IPS-18a (cell line): ENCODE data around the gene SNX17.
"Not testable (repeated sequence)": the region's sequence is repeated elsewhere in the genome, so short reads cannot be mapped to it uniquely, and the experiment has no call there.

Experiments used
- H3K27ac ChIP-seq: one replicate; pipeline ENCODE4 v1.5.1; 2013; ENCODE audit warnings: low read length
- H3K27me3 ChIP-seq: one replicate; pipeline ENCODE4 v1.6.1; 2013; ENCODE audit warnings: mild to moderate bottlenecking, low read length; ENCODE audit not compliant: control insufficient read depth, insufficient read depth
- H3K36me3 ChIP-seq: one replicate; pipeline ENCODE4 v1.6.1; 2013; ENCODE audit warnings: low read depth, low read length; ENCODE audit not compliant: control insufficient read depth
- H3K4me1 ChIP-seq: one replicate; pipeline ENCODE4 v1.6.1; 2013; ENCODE audit warnings: low read depth, low read length; ENCODE audit not compliant: control insufficient read depth
- H3K4me3 ChIP-seq: one replicate; pipeline ENCODE4 v1.5.1; 2013; ENCODE audit warnings: low read length
- H3K9ac ChIP-seq: one replicate; pipeline ENCODE4 v1.6.1; 2013; ENCODE audit warnings: mild to moderate bottlenecking, low read length, moderate library complexity
- H3K9me3 ChIP-seq: one replicate; pipeline ENCODE4 v1.6.1; 2013; ENCODE audit warnings: low read depth, low read length; ENCODE audit not compliant: control insufficient read depth

SNX17 gene

GRCh38 chr2:27351802-27352598 lies 18.4 kb upstream of the SNX17 start:
- no peaks in the 10 kb centered on the region for H3K27me3 ChIP-seq
- H3K9me3 ChIP-seq, result no peaks in the 10 kb centered on the region
- H3K9ac ChIP-seq, result no peak overlapping the region
- H3K27ac ChIP-seq, result no peak overlapping the region
- peaks cover 6% of the 10 kb centered on the region for H3K36me3 ChIP-seq
- no peak overlapping the region for H3K4me3 ChIP-seq
- H3K4me1 ChIP-seq, result peaks cover 8% of the 10 kb centered on the region

DNA sequence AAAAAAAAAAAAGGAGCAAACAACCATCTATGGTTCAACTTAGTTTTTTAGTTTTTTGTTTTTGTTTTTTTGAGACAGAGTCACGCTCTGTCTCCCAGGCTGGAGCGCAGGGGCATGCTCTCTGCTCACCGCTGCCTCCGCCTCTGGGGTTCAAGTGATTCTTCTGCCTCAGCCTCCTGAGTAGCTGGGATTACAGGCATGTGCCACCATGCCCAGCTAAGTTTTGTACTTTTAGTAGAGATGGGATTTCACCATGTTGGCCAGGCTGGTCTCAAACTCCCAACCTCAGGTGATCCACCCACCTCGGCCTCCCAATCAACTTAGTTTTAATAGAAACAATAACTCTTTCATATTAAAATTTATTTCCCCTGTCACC lies 17.0 kb upstream of the SNX17 start:
- not testable (repeated sequence) for H3K27me3 ChIP-seq, H3K9me3 ChIP-seq, H3K4me3 ChIP-seq, H3K27ac ChIP-seq, H3K9ac ChIP-seq, H3K36me3 ChIP-seq
- peaks cover 12% of the 10 kb centered on the region for H3K4me1 ChIP-seq

DNA sequence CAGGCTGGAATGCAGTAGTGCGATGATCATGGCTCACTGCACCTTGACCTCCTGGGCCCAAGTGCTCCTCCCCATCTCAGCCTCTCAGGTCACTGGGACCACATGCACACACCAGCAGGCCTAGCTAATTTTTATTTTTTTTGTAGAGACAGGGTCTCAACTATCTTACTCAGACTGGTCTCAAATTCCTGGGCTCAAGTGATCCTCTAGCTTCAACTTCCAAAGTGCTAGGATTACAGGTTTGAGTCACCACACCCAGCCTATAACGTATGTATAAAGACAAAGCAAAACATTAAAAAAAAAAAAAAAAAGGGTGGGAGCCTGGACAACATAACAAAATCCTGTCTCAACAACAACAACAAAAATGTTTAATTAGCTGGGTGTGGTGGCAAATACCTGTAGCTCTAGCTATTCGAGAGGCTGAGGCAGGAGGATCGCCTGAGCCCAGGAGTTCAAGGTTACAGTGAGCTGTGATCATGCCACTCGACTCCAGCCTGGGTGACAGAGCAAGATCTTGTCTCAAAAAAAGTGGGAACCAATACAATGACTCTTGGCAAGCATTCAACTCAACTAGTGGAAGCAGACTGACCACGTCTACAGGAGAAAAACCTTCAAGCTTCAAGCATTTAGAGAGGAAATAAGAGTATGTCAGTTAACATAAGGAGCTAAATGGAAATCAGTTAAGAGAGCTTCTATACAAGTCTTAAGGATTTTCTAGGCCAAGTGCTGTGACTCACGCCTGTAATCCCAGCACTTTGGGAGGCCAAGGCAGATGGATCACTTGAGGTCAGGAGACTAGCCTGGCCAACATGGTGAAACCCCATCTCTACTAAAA lies 16.4 kb upstream of the SNX17 start:
- no peak overlapping the region for H3K27ac ChIP-seq
- H3K4me3 ChIP-seq, result no peak overlapping the region
- H3K9ac ChIP-seq, result no peak overlapping the region
- peaks cover 12% of the 10 kb centered on the region for H3K4me1 ChIP-seq
- no peaks in the 10 kb centered on the region for H3K9me3 ChIP-seq
- H3K36me3 ChIP-seq, result peaks cover 6% of the 10 kb centered on the region
- no peaks in the 10 kb centered on the region for H3K27me3 ChIP-seq

DNA sequence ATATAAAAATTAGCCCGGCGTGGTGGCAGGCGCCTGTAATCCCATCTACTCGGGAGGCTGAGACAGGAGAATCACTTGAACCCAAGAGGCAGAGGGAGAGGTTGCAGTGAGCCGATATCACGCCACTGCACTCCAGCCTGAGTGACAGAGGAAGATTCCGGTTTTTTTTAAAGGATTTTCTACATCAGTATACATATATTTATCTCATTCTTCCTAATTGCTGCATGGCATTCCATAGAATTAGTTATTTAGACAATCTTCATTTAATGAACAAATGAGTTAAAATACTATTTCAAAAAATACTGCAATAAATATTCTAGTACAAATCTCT lies 15.9 kb upstream of the SNX17 start:
- Histone ChIP-seq H3K27me3 (no peaks in the 10 kb centered on the region), H3K9me3 (no peaks in the 10 kb centered on the region), H3K9ac (no peak overlapping the region), H3K4me1 (peaks cover 12% of the 10 kb centered on the region), H3K4me3 (no peak overlapping the region), H3K36me3 (peaks cover 6% of the 10 kb centered on the region), H3K27ac (no peak overlapping the region)

DNA sequence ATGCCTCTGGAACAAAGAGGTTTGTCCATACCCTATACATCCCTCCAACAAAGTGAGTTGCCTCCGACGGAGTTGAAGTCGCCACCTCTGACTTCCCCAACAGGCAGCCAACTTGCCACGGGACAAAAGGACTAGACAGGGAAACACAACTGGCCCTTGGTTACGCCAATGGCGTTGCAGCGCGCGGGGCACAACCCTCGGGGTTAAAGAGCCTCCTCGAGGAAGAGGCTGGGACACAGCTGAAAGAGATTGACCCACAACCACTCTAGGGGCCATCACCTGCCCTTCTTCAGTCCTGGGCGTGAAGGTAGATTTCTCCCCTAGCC lies 14.4 kb upstream of the SNX17 start:
- Histone ChIP-seq H3K36me3 (no peaks in the 10 kb centered on the region), H3K4me3 (peak overlapping the region; percentile 79), H3K27me3 (no peaks in the 10 kb centered on the region), H3K9ac (peak overlapping the region; percentile 97), H3K9me3 (no peaks in the 10 kb centered on the region), H3K4me1 (peaks cover 12% of the 10 kb centered on the region), H3K27ac (peak overlapping the region; percentile 96)

DNA sequence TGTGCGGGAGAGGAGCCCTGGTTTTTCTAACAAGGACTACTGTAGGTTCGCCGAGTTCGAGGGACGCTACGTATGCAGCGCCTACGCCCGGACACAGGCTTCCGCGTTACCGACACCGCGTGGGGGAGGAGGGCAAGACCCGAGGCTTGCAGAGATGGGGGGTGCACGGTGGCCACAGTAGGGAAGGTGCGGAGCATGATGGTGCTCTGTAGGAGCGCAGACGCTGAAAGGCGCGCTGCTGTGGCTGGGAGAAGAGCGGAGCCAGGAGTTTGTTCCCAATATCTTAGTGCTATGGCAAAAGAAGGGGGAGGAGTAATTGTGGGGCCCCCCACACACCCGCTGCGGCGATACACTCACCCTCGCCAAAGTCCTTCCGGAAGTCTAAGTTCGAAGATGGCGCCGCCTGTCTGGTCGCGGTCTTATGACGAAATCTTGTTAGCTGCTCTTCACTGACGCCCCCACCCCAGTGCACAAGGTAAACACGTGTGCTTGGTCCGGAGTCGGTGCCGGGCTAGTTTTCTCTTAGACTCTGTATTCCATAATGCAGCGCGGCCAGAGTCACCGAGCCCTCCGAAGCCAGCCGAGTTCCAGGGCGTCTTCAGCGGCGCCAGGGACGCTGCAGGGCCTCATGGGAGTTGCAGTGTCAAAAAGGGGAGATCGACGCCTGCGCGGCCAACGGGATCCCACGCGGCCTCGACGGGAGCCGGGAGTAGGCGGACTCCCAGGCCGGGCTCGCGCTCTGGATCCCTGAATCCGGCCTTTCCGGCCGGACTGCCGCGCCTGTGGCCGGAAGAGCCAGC lies 13.8 kb upstream of the SNX17 start, which contains the start of gene GTF3C2:
GTF3C2 (minus strand) TSS at position 383 of the 800 bp plus-strand sequence. CDS start 13,210 bp downstream, outside the sequence.
- Histone ChIP-seq H3K9ac (peak within 1 kb of the TSS; percentile 97), H3K4me3 (peak within 1 kb of the TSS; percentile 79), H3K4me1 (peaks cover 12% of the 10 kb centered on the region), H3K36me3 (no peaks in the 10 kb centered on the region), H3K27me3 (no peaks in the 10 kb centered on the region), H3K27ac (peak within 1 kb of the TSS; percentile 96), H3K9me3 (no peaks in the 10 kb centered on the region)

- Histone ChIP-seq H3K27ac (no peak overlapping the region), H3K4me1 (peaks cover 2% of the 10 kb centered on the region), H3K27me3 (no peaks in the 10 kb centered on the region), H3K9ac (no peak overlapping the region), H3K36me3 (peaks cover 37% of the 10 kb centered on the region), H3K4me3 (no peak overlapping the region), H3K9me3 (no peaks in the 10 kb centered on the region)
Measured at GRCh38 chr2:27362678-27363420, 7.6 kb upstream of the SNX17 start.

- no peaks in the 10 kb centered on the region for H3K9me3 ChIP-seq
- peaks cover 45% of the 10 kb centered on the region for H3K36me3 ChIP-seq
- H3K27ac ChIP-seq, result no peak overlapping the region
- H3K27me3 ChIP-seq, result no peaks in the 10 kb centered on the region
- H3K9ac ChIP-seq, result no peak overlapping the region
- H3K4me3 ChIP-seq, result no peak overlapping the region
- peaks cover under 1% of the 10 kb centered on the region for H3K4me1 ChIP-seq
Measured at GRCh38 chr2:27363933-27364332, 6.5 kb upstream of the SNX17 start.

- H3K9ac ChIP-seq, result peak overlapping the region; percentile 88
- no peaks in the 10 kb centered on the region for H3K27me3 ChIP-seq
- peaks cover 47% of the 10 kb centered on the region for H3K36me3 ChIP-seq
- peak overlapping the region; percentile 33 for H3K27ac ChIP-seq
- H3K9me3 ChIP-seq, result no peaks in the 10 kb centered on the region
- peaks cover 11% of the 10 kb centered on the region for H3K4me1 ChIP-seq
- peak overlapping the region; percentile 98 for H3K4me3 ChIP-seq
Measured at GRCh38 chr2:27369471-27370025, 868 bp upstream of the SNX17 start.

GRCh38 chr2:27370816-27371620 lies 602 bp downstream of the SNX17 start:
- no peak overlapping the region for H3K27ac ChIP-seq

More at GRCh38 chr2:27370816-27371620, 602 bp downstream of the SNX17 start:
- H3K9ac ChIP-seq, result peak overlapping the region; percentile 88
- H3K27me3 ChIP-seq, result no peaks in the 10 kb centered on the region
- H3K4me3 ChIP-seq, result peak overlapping the region; percentile 98
- no peaks in the 10 kb centered on the region for H3K9me3 ChIP-seq
- H3K4me1 ChIP-seq, result peaks cover 11% of the 10 kb centered on the region
- H3K36me3 ChIP-seq, result peaks cover 49% of the 10 kb centered on the region
